Neural cell (in vitro differentiated cells): ENCODE measurements around the gene ESR2. TPM values are rescaled to one million over a fixed set of nuclear protein-coding genes. Genes with fewer than 3 reads are reported as not detected.

Experiments
- H2AFZ ChIP-seq: fragments of 200-600, 300-800 bp; sonication (generic), shearing (Covaris generic); 2 replicates; pipeline ENCODE4 v1.6.0; 2014; ENCODE audit warnings: low read depth, mild to moderate bottlenecking, antibody characterized with exemption, low read length, moderate library complexity
- H3F3A ChIP-seq: fragments of 200-600 bp; shearing (Covaris generic); 2 replicates; pipeline ENCODE4 v1.6.1; 2016; ENCODE audit warnings: mild to moderate bottlenecking, moderate library complexity, mixed read lengths, antibody characterized with exemption, low read length; ENCODE audit not compliant: insufficient read depth, poor library complexity, severe bottlenecking
- H3K27ac ChIP-seq: fragments of 200-600, 300-800 bp; sonication (generic), shearing (Covaris generic); 2 replicates; pipeline ENCODE4 v1.5.1; 2014; ENCODE audit warnings: mild to moderate bottlenecking, low read length, moderate library complexity
- H3K27me3 ChIP-seq: fragments of 300-800, 200-600 bp; sonication (generic), shearing (Covaris generic); 2 replicates; pipeline ENCODE4 v1.6.0; 2014; ENCODE audit warnings: mild to moderate bottlenecking, low read depth, low read length, moderate library complexity; ENCODE audit not compliant: insufficient read depth
- H3K36me3 ChIP-seq: fragments of 300-800, 200-600 bp; sonication (generic), shearing (Covaris generic); 2 replicates; pipeline ENCODE4 v1.5.1; 2014; ENCODE audit warnings: mild to moderate bottlenecking, antibody characterized with exemption, low read length, moderate library complexity; ENCODE audit not compliant: insufficient read depth
- H3K4me2 ChIP-seq: fragments of 300-800, 200-600 bp; sonication (generic), shearing (Covaris generic); 2 replicates; pipeline ENCODE4 v1.6.0; 2014; ENCODE audit warnings: mild to moderate bottlenecking, low read length
- H3K4me3 ChIP-seq: fragments of 300-800, 200-600 bp; sonication (generic), shearing (Covaris generic); 2 replicates; pipeline ENCODE4 v1.5.1; 2014; ENCODE audit warnings: mild to moderate bottlenecking, low read length, moderate library complexity
- H3K79me2 ChIP-seq: fragments of 200-600 bp; shearing (Covaris generic); replicated peaks from 2 replicates; pipeline ENCODE4 v1.6.0; 2014; ENCODE audit warnings: mild to moderate bottlenecking, low read length, moderate library complexity; ENCODE audit not compliant: insufficient read depth
- H3K9ac ChIP-seq: fragments of 300-800, 200-600 bp; sonication (generic), shearing (Covaris generic); 2 replicates; pipeline ENCODE4 v1.6.1; 2016; ENCODE audit warnings: mild to moderate bottlenecking, low read length, mixed read lengths
- H3K9me2 ChIP-seq: fragments of 200-600 bp; shearing (Covaris generic); 2 replicates; pipeline ENCODE4 v1.6.1; 2016; ENCODE audit warnings: mild to moderate bottlenecking, low read length, mixed read lengths; ENCODE audit not compliant: insufficient read depth
- H3K9me3 ChIP-seq: fragments of 200-600, 300-800 bp; sonication (generic), shearing (Covaris generic); 2 replicates; pipeline ENCODE4 v1.6.1; 2016; ENCODE audit warnings: mild to moderate bottlenecking, mixed run types, low read length, moderate library complexity, mixed read lengths
- H4K20me1 ChIP-seq: fragments of 200-600 bp; shearing (Covaris generic); 2 replicates; pipeline ENCODE4 v1.6.1; 2016; ENCODE audit warnings: mild to moderate bottlenecking, mixed run types; ENCODE audit not compliant: insufficient read depth
- EP300 ChIP-seq: fragments of 450-650 bp; conservative IDR thresholded peaks from 2 replicates; pipeline ENCODE4 v1.6.1; 2014; ENCODE audit warnings: antibody characterized with exemption, mild to moderate bottlenecking, moderate library complexity; ENCODE audit not compliant: poor library complexity, severe bottlenecking
- POLR2AphosphoS5 ChIP-seq: IDR thresholded peaks from 2 replicates; pipeline ENCODE4 v1.6.1; 2012
- RAD21 ChIP-seq: fragments of 450-650 bp; conservative IDR thresholded peaks from 2 replicates; pipeline ENCODE4 v1.6.1; 2014; ENCODE audit warnings: antibody characterized with exemption, mild to moderate bottlenecking, moderate library complexity
- REST ChIP-seq: IDR thresholded peaks from 2 replicates; pipeline ENCODE4 v1.6.1; 2012; ENCODE audit warnings: borderline replicate concordance
- SMC3 ChIP-seq: fragments of 450-650 bp; conservative IDR thresholded peaks from 2 replicates; pipeline ENCODE4 v1.6.1; 2014; ENCODE audit warnings: antibody characterized with exemption, mild to moderate bottlenecking, moderate library complexity; ENCODE audit not compliant: poor library complexity
- TAF1 ChIP-seq: IDR thresholded peaks from 2 replicates; pipeline ENCODE4 v1.6.1; 2012; ENCODE audit warnings: low read depth
- polyA plus RNA-seq: library from polyadenylated mRNA; depleted of rRNA; stranded (reverse); fragments of >200 nt; gene quantifications from 2 replicates; pipeline ENCODE4 v1.2.3, GENCODE V29; 2014
- TF ChIP-seq, protein P1 (sequence below): fragments of 450-650 bp; IDR thresholded peaks from 2 replicates; pipeline ENCODE4 v1.5.1; 2014; ENCODE audit warnings: antibody characterized with exemption, mild to moderate bottlenecking, moderate library complexity; ENCODE audit not compliant: poor library complexity, severe bottlenecking

The ESR2 gene
- polyA plus RNA-seq, 1 donor from 2014 or later: 0.35 TPM

- Histone ChIP-seq H3K9ac (no peak overlapping the region), H3K36me3 (no peaks in the 10 kb centered on the region), H3K9me3 (no peaks in the 10 kb centered on the region), H2AFZ (no peak overlapping the region), H3K79me2 (no peaks in the 10 kb centered on the region), H4K20me1 (no peaks in the 10 kb centered on the region), H3K27ac (no peak overlapping the region), H3F3A (no peaks in the 10 kb centered on the region), H3K4me2 (no peak overlapping the region), H3K4me3 (no peak overlapping the region), H3K9me2 (no peaks in the 10 kb centered on the region), H3K27me3 (no peaks in the 10 kb centered on the region)
- TF ChIP-seq POLR2AphosphoS5 (no peak), RAD21 (no peak), TAF1 (no peak), REST (no peak), EP300 (no peak), SMC3 (no peak)
- TF ChIP-seq, protein P1, sequence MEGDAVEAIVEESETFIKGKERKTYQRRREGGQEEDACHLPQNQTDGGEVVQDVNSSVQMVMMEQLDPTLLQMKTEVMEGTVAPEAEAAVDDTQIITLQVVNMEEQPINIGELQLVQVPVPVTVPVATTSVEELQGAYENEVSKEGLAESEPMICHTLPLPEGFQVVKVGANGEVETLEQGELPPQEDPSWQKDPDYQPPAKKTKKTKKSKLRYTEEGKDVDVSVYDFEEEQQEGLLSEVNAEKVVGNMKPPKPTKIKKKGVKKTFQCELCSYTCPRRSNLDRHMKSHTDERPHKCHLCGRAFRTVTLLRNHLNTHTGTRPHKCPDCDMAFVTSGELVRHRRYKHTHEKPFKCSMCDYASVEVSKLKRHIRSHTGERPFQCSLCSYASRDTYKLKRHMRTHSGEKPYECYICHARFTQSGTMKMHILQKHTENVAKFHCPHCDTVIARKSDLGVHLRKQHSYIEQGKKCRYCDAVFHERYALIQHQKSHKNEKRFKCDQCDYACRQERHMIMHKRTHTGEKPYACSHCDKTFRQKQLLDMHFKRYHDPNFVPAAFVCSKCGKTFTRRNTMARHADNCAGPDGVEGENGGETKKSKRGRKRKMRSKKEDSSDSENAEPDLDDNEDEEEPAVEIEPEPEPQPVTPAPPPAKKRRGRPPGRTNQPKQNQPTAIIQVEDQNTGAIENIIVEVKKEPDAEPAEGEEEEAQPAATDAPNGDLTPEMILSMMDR: no peak
Observed at GRCh38 chr14:64149921-64150320, 144.2 kb downstream of the ESR2 start.

- no peaks in the 10 kb centered on the region for H4K20me1 ChIP-seq
- H3K9ac ChIP-seq: no peak overlapping the region
- H3K9me3 ChIP-seq: no peaks in the 10 kb centered on the region
- H3K4me2 ChIP-seq: no peak overlapping the region
- H3K4me3 ChIP-seq: no peak overlapping the region
- TF ChIP-seq SMC3: no peak
- TF ChIP-seq, protein P1: no peak
- H3K79me2 ChIP-seq: no peaks in the 10 kb centered on the region
- H2AFZ ChIP-seq: no peak overlapping the region
- H3K36me3 ChIP-seq: no peaks in the 10 kb centered on the region
- no peaks in the 10 kb centered on the region for H3F3A ChIP-seq
- no peaks in the 10 kb centered on the region for H3K27me3 ChIP-seq
- H3K9me2 ChIP-seq: no peaks in the 10 kb centered on the region
- no peak overlapping the region for H3K27ac ChIP-seq
Observed at GRCh38 chr14:64147126-64147790, 146.9 kb downstream of the ESR2 start.
